IPS DF 4.7 (cell line): ENCODE measurements around the gene APH1A.
"Not testable (repeated sequence)": the region's sequence is repeated elsewhere in the genome, so short reads cannot be mapped to it uniquely, and the experiment has no call there.

Experiments
- DNase-seq: peaks from one replicate; pipeline ENCODE4 v3.0.0-alpha.2; 2013; ENCODE audit warnings: low spot score; ENCODE audit errors: extremely low read depth

Gene APH1A

GRCh38 chr1:150233359-150234308 is 35.2 kb downstream of the APH1A start:
- DNase-seq: no peak

DNA sequence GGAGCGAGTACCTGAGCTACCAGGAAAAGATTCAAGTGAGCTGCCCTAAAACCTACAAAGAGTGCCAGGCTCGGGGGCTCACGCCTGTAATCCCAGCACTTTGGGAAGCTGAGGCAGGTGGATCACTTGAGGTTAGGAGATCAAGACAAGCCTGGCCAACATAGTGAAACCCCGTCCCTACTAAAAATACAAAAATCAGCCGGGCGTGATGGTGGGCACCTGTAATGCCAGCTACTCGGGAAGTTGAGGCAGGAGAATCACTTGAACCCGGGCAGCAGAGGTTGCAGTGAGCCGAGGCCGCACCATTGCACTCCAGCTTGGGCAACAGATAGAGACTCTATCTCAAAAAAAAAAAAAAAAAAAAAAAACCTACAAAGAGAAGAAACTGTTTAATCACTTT is 35.9 kb downstream of the APH1A start:
- DNase-seq: not testable (repeated sequence)

DNA sequence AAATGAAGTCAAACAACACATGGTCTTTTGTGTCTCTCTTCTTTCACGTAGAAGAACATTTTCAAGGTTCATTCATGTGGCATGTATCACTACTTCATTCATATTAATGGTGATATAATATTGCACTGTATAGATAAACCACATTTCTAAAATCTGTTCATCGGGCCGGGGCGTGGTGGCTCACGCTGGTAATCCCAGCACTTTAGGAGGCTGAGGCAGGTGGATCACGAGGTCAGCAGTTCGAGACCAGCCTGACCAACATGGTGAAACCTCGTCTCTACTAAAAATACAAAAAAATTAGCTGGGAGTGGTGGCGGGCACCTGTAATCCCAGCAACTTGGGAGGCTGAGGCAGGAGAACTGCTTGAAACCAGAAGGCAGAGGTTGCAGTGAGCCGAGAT is 40.6 kb downstream of the APH1A start:
- DNase-seq: not testable (repeated sequence)

DNA sequence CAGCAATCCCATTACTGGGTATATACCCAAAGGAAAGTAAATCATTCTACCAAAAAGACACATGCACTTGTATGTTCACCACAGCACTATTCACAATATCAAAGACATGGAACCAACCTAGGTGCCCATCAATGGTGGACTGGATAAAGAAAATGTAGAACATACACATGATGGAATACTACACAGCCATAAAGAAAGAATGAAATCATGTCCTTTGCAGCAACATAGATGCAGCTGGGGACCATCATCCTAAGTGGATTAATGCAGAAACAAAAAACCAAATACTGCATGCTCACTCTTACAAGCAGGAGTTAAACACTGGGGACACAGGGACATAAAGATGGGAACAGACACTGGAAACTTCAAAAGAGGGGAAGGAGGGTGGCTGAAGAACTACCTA is 41.6 kb downstream of the APH1A start:
- DNase-seq: no peak

DNA sequence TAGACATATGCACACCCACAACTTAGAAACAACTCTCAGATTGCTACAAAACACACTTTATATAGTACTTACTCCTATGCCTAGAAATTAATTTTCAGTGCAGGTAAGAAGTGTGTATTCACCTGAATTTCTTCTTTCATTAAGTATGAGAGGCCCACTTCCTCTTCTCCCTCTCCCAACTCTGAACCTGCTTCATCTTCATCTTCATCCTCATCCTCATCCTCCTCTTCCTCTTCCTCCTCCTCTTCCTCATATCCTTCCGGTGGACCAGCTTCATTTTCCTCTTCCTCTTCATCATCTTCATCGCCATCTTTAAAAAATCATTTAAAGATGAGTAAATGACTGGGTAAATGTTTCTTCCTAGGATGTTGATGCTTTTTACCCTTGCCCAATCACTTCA is 42.3 kb downstream of the APH1A start:
- no peak for DNase-seq

DNA sequence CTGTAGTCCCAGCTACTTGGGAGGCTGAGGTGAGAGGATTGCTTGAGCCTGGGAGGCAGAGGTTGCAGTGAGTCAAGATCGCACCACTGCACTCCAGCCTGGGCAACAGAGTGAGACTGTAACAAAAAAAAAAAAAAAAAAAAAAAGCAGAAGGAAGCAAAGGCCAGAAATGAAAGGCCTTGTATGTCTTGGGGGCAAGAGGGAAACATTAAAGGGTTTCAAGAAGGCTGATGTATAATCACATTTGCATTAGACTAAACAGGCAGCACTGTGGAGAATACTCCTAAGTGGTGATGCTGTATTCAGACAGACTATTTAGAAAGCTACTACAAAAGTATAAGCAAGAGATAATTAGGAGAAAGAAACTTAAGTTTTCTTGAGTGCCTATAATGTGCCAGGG is 43.3 kb downstream of the APH1A start:
- DNase-seq: no peak

DNA sequence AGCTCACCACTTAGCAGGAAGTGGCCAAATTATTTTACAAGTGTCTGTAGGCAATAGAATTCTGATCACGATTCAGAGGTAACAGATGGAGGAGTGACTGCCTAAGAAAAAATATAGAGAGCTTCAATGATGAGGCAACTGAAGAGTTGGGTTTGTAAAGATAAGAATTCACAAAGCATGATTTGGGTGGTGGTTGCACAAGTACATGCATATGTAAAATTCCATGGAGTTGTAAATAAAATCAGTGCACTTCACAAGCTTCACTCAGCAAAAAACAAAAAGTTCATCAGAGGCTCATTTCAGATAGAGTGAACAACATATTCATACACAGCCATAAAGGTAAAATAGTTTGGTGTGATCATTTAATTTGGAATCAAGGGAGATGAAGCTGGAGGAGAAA is 43.8 kb downstream of the APH1A start:
- no peak for DNase-seq

DNA sequence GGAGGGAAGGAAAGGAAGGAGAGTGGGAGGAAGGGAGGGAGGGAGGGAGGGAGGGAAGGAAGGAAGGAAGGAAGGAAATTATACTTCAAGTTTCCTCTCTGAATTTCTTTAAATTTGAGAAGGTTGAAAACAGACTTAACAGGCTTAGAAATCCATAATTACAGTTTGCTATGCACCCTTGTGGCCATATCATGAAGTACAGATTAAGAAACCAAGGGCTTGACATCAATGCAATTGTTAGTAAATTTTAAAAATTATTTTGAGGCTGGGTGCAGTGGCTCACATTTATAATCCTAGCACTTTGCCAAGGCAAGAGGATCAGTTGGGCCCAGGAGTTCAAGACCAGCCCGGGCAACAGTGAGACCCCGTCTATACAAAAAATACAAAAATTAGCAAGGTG is 47.3 kb downstream of the APH1A start:
- no peak for DNase-seq

GRCh38 chr1:150215855-150216254 is 53.0 kb downstream of the APH1A start:
- not testable (repeated sequence) for DNase-seq
